Esophagus squamous epithelium (tissue), 4 donors: ENCODE measurements around the gene LEPROT.

ENCODE experiments used
- CTCF ChIP-seq, 6 experiments: fragments of 450-650 bp in 4 of 6; fragments of 200-600 bp in 2 of 6; sonication (generic) in 2 of 6; IDR thresholded peaks; one replicate each; pipeline ENCODE4 v1.5.1; 2016 to 2019; ENCODE audit warnings: antibody characterized with exemption in 6 of 6, mild to moderate bottlenecking in 4 of 6, moderate library complexity in 4 of 6
- POLR2A ChIP-seq, 4 donors: fragments of 450-650 bp; IDR thresholded peaks; one replicate each; pipeline ENCODE4 v1.6.1; 2017; ENCODE audit warnings: antibody characterized with exemption in 4 of 4, mild to moderate bottlenecking in 4 of 4, moderate library complexity in 3 of 4

- TF ChIP-seq CTCF (IDR thresholded peaks at IDR 0.05), result no peak
- TF ChIP-seq POLR2A (IDR thresholded peaks at IDR 0.05), result no peak
These were observed 63.7 kb downstream of the LEPROT start for GRCh38 chr1:65483993-65484754.
